ENCODE measurements around the gene TSHZ3. TPM values are rescaled to one million over a fixed set of nuclear protein-coding genes. Genes with fewer than 3 reads are reported as not detected.

Gene TSHZ3
- total RNA-seq, 1 donor from 2014 or later: 82.5 TPM

DNA sequence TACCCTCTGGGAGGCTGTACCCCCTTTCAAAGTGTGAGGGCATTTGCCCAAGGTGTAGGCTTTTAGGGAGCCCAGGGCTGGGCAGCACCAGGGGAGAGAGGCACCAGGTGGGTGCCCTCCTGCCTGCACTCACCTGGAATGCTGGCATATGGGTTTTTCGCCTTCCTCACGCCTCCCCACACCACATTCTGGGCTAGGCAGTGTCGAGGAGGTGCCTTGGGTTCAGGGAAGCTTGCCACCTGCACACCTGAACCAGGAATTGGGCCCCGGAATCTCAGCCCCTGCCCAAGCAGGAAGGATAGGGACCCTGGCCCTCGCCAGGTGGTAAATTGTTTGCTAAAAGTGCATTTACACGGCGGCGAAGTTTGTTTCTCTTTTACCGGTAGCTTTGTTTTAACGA lies 5.1 kb upstream of the TSHZ3 start:
- H3K4me3 Mint-ChIP-seq: peak overlapping the region; percentile 87
- H3K4me1 Mint-ChIP-seq: peaks cover 50% of the 10 kb centered on the region
- no peaks in the 10 kb centered on the region for H3K36me3 Mint-ChIP-seq
- TF ChIP-seq, protein P1, sequence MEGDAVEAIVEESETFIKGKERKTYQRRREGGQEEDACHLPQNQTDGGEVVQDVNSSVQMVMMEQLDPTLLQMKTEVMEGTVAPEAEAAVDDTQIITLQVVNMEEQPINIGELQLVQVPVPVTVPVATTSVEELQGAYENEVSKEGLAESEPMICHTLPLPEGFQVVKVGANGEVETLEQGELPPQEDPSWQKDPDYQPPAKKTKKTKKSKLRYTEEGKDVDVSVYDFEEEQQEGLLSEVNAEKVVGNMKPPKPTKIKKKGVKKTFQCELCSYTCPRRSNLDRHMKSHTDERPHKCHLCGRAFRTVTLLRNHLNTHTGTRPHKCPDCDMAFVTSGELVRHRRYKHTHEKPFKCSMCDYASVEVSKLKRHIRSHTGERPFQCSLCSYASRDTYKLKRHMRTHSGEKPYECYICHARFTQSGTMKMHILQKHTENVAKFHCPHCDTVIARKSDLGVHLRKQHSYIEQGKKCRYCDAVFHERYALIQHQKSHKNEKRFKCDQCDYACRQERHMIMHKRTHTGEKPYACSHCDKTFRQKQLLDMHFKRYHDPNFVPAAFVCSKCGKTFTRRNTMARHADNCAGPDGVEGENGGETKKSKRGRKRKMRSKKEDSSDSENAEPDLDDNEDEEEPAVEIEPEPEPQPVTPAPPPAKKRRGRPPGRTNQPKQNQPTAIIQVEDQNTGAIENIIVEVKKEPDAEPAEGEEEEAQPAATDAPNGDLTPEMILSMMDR (IDR thresholded peaks at IDR 0.05; ENCODE audit: unreplicated experiment): no peak
- no peak for DNase-seq (ENCODE audit: low spot score in 2 of 2, unreplicated experiment in 2 of 2)
- H3K9me3 Mint-ChIP-seq: no peaks in the 10 kb centered on the region
- peaks cover 76% of the 10 kb centered on the region for H3K27me3 Mint-ChIP-seq (ENCODE audit: low read depth)
- H3K27ac Mint-ChIP-seq: peak overlapping the region; percentile 91

DNA sequence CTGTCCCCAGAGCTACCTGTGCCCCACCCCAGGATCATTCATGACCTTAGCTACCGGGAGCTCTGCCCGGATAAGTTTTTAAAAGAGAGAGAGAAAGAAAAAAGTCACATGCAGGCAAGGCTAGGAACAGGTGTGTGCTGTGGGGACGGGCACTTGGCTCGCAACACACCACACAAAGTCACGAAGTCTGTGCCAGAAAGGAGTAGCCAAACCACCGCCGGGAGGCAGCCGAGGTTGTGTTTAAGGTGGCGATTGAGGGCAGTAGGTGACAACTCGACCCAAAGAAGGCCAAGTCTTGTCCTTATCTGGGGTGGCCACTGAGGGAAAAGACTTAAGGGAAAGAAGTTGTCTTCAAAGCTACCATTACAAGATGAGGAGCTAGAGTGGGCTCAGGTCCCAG lies 4.6 kb upstream of the TSHZ3 start:
- H3K36me3 Mint-ChIP-seq: no peaks in the 10 kb centered on the region
- H3K27me3 Mint-ChIP-seq (ENCODE audit: low read depth): peaks cover 71% of the 10 kb centered on the region
- H3K4me1 Mint-ChIP-seq: peaks cover 50% of the 10 kb centered on the region
- TF ChIP-seq, protein P1 (IDR thresholded peaks at IDR 0.05; ENCODE audit: unreplicated experiment): no peak
- no peaks in the 10 kb centered on the region for H3K9me3 Mint-ChIP-seq
- DNase-seq (ENCODE audit: low spot score in 2 of 2, unreplicated experiment in 2 of 2): no peak
- H3K27ac Mint-ChIP-seq: peak overlapping the region; percentile 91
- peak overlapping the region; percentile 87 for H3K4me3 Mint-ChIP-seq

DNA sequence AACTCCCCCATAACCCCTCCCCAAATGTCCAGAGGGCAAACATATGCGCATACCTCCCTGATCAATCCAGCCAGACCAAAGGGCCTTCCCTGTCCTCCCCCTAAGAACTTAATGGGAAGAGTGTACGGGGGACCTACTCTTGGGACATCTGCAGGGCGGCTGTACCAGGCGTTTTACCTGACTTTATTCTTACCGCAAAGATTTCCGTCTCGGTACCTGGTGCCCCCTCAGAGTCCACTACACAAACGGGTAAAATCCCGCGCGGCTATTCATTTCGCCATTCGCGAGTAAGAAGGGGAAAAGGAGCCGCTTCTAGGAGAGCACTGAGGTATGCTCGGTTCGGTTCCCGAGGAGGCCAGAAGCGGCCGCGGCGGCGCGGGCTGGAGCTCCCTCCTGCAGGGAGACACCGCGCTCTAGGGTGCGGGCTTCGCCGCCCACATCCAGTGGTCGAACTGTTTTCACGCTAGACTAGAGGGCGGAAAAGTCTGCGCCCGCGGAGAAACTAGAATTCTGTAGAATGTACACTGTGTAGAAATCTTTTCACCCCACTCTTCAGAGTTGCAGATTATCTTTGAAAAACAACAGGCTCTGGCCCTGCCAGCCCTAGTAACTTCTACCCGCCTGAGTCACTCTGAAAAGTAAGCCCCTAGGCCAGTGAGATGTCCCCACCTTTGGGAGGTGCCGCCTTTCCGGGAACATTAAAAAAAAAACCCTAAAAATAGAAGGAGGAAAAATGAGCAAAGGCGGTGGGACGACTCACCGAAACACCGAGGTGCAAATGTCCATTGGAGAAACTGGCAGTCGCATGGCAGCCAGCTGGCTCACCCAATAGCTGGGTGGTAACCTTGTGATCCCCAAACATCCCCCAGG lies 3.8 kb upstream of the TSHZ3 start:
- peak in 1 of 2 experiments; percentile 37 for DNase-seq (ENCODE audit: low spot score in 2 of 2, unreplicated experiment in 2 of 2)
- TF ChIP-seq, protein P1 (IDR thresholded peaks at IDR 0.05; ENCODE audit: unreplicated experiment): no peak
- peaks cover 55% of the 10 kb centered on the region for H3K4me1 Mint-ChIP-seq
- no peaks in the 10 kb centered on the region for H3K9me3 Mint-ChIP-seq
- peaks cover 67% of the 10 kb centered on the region for H3K27me3 Mint-ChIP-seq (ENCODE audit: low read depth)
- no peaks in the 10 kb centered on the region for H3K36me3 Mint-ChIP-seq
- peak overlapping the region; percentile 91 for H3K27ac Mint-ChIP-seq
- peak overlapping the region; percentile 87 for H3K4me3 Mint-ChIP-seq

DNA sequence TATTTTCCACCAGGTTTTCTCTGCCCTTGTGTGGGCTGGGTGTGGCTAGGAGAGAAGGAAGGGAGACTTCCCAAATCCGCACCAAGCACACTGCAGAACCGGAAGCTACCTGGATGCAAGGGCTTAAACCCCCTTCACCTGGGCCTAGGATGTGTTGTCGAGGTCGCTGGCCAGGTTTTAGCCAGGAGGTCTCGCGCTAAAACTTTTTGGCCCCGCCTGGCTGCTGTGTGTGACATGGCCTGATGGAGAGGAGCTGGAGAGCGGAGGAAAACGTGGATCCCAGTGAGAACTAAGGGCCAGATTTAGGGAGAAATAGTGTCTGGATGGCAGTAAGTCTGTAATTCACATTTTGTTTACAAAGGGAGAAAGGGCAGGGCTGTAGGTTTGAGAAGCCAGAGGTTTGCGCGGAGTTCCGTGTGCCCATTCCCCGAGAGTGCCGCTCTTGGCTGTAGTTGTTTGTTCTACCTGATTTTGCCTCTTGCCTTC lies 3.1 kb upstream of the TSHZ3 start:
- Mint-ChIP-seq H3K4me1 (peaks cover 61% of the 10 kb centered on the region), H3K36me3 (no peaks in the 10 kb centered on the region), H3K27me3 (ENCODE audit: low read depth) (peaks cover 66% of the 10 kb centered on the region), H3K27ac (peak overlapping the region; percentile 91), H3K4me3 (peak overlapping the region; percentile 87), H3K9me3 (no peaks in the 10 kb centered on the region)
- DNase-seq (ENCODE audit: low spot score in 2 of 2, unreplicated experiment in 2 of 2): peak in 1 of 2 experiments; percentile 37
- TF ChIP-seq, protein P1 (IDR thresholded peaks at IDR 0.05; ENCODE audit: unreplicated experiment): no peak

DNA sequence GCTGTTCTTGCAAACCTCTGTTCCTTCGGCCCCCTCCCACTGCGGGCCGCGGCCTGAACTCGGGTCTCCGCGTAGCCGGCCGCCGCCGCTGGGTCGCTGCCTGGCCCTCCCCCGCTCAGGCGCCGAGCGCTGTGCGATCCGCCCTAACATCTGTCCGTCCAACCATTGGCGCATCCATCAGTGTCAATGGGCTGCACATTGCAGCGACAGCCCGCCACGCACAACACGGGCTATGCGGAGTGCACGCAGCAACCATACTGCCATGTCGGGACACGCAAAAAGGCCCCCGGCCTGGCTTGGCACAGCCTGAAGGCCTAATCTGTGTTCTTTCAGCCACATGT lies 2.6 kb upstream of the TSHZ3 start:
- TF ChIP-seq, protein P1 (IDR thresholded peaks at IDR 0.05; ENCODE audit: unreplicated experiment): no peak
- Mint-ChIP-seq H3K27ac (peak overlapping the region; percentile 91), H3K9me3 (no peaks in the 10 kb centered on the region), H3K4me3 (peak overlapping the region; percentile 87), H3K36me3 (peaks cover under 1% of the 10 kb centered on the region), H3K27me3 (ENCODE audit: low read depth) (peaks cover 61% of the 10 kb centered on the region), H3K4me1 (peaks cover 64% of the 10 kb centered on the region)
- no peak for DNase-seq (ENCODE audit: low spot score in 2 of 2, unreplicated experiment in 2 of 2)

All from mesothelial cell of epicardium (in vitro differentiated cells).